Heart right ventricle (tissue), 16 donors: ENCODE results near the gene KCNJ6. TPM values are rescaled to one million over a fixed set of nuclear protein-coding genes. Genes with fewer than 3 reads are reported as not detected.

ENCODE experiments used
- ATAC-seq, 8 donors: fragments of 200-7000 bp; cut with Tn5 transposase; one replicate each; pipeline ENCODE4 v1.9.1; 2020; ENCODE audit warnings: mild to moderate bottlenecking in 8 of 8, moderate library complexity in 8 of 8, moderate number of reproducible peaks in 1 of 8
- DNase-seq, 2 donors: peaks; one replicate each; pipeline ENCODE4 v3.0.0-alpha.2; 2020
- H3K27ac ChIP-seq, 10 donors: fragments of 200-600 bp; sonication (generic) in 2 of 10; one replicate each; pipeline versions ENCODE4 v1.5.0 to v1.8.0; 2020 to 2022; ENCODE audit warnings: mild to moderate bottlenecking in 3 of 10
- H3K27me3 ChIP-seq, 7 donors: fragments of 200-600 bp; one replicate each; pipeline ENCODE4 v1.8.0; 2021 to 2022; ENCODE audit warnings: mild to moderate bottlenecking in 2 of 7
- H3K36me3 ChIP-seq, 9 donors: fragments of 200-600 bp; sonication (generic) in 1 of 9; one replicate each; pipeline versions ENCODE4 v1.5.0 to v1.8.0; 2020 to 2022; ENCODE audit warnings: mild to moderate bottlenecking in 2 of 9
- H3K4me1 ChIP-seq, 9 donors: fragments of 200-600 bp; sonication (generic) in 1 of 9; one replicate each; pipeline versions ENCODE4 v1.5.0 to v1.8.0; 2020 to 2022; ENCODE audit warnings: mild to moderate bottlenecking in 4 of 9
- H3K4me3 ChIP-seq, 10 donors: fragments of 200-600 bp; sonication (generic) in 2 of 10; one replicate each; pipeline versions ENCODE4 v1.5.0 to v1.8.0; 2020 to 2022; ENCODE audit warnings: mild to moderate bottlenecking in 7 of 10, moderate library complexity in 2 of 10
- H3K9me3 ChIP-seq, 11 donors: fragments of 200-600 bp in 10 of 11; sonication (generic) in 2 of 11; one replicate each; pipeline versions ENCODE4 v1.5.0 to v1.8.0; 2013 to 2022; ENCODE audit warnings: mild to moderate bottlenecking in 2 of 11, control low read depth in 1 of 11, moderate library complexity in 1 of 11
- WGBS, 2 donors: extraction: QIAGEN DNeasy Blood & Tissue Kit; methylation state at CpG; one replicate each; pipeline ENCODE4 v1.1.7; 2013; ENCODE audit warnings: inconsistent platforms in 1 of 2; 5-methylcytosine and 5-hydroxymethylcytosine counted together
- intact Hi-C, 10 donors: fragments of 100-400 bp; cut with DNase I; formaldehyde crosslinking; loops; one replicate each; pipeline versions ENCODE4 v1.11.1 to v1.14.2; 2022
- polyA plus RNA-seq, 2 donors: library from polyadenylated mRNA; stranded (reverse); fragments of 200-250 nt; gene quantifications; one replicate each; pipeline ENCODE4 v1.2.3, GENCODE V29; 2013
- total RNA-seq, 10 donors: library from RNA; stranded (reverse); fragmentation: NEBNext Ultra II Directional in 3 of 10; extraction: Animal tissue kit (Norgen Biotek cat#: 25700) in 3 of 10; gene quantifications; one replicate each; pipeline versions ENCODE4 v1.2.1 to v1.2.4, GENCODE V29; 2021 to 2023
- TF ChIP-seq, protein P1 (sequence below), 9 donors: fragments of 200-600 bp; sonication (generic) in 2 of 9; IDR thresholded peaks; one replicate each; pipeline versions ENCODE4 v1.5.0 to v1.8.0; 2021 to 2022; ENCODE audit warnings: antibody characterized with exemption in 9 of 9, mild to moderate bottlenecking in 5 of 9, moderate library complexity in 1 of 9
- donor health status: Arrhythmogenic right ventricular cardiomyopathy.
- donor health status: ischemic (EF 13 %, LVEDD 7.1; RV severe dilation, severe dysfunction).
- donor health status: healthy with polysubstance abuse.
- donor health status: DM: no; HTN: yes; CAD: no.
- donor health status: DM: no; HTN: no; CAD: no.
- donor health status: ischemic (EF 25% LVEDD 6.9; RV normal size, moderate dysfunction).
- donor health status: ischemic (EF 25% LVEDD 5.7; RV mildly dilated, moderate dysfunction).
- donor health status: healthy.
- donor health status: DM: yes; HTN: yes; CAD: no.
- donor health status: Ischemic cardiomyopathy.
- donor health status: ischemic (EF 35%, LVEDD 5.7; RV mildly dilated, moderate dysfunction).
- donor health status: nonischemic (EF 11% LVEDD 7.7; RV severe dilation, severe dysfunction).
- donor health status: DM: yes; HTN: yes; CAD: no.
- donor health status: PGD.
- donor health status: ischemic (EF 29% LVEDD 5.4; RV normal size, mild dysfunction).
- donor health status: nonischemic (EF 23%, LVEDD 6.1; RV moderate dilation, normal function).

The KCNJ6 gene
- total and polyA plus RNA-seq, 12 donors = not detected

DNA sequence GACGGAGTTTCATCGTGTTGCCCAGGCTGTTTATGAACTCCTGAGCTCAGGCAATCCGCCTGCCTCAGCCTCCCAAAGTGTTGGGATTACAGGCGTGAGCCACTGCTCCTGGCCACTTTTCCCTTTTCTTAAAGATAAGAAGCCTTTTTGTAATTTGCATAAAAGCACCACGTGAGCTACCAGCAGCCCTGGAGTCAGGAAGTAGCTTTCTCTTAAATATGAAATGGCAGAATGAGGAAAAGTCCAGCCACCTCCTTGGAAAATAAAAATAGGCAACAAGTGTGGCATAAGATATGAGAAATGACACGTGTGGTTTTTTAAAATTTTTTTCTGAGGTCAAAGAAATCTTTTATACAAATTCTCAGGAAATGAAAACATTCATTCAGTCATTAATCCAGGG, 289.9 kb downstream of the KCNJ6 start:
- H3K27ac ChIP-seq = no peak overlapping the region
- H3K4me3 ChIP-seq = no peak overlapping the region
- TF ChIP-seq, protein P1, sequence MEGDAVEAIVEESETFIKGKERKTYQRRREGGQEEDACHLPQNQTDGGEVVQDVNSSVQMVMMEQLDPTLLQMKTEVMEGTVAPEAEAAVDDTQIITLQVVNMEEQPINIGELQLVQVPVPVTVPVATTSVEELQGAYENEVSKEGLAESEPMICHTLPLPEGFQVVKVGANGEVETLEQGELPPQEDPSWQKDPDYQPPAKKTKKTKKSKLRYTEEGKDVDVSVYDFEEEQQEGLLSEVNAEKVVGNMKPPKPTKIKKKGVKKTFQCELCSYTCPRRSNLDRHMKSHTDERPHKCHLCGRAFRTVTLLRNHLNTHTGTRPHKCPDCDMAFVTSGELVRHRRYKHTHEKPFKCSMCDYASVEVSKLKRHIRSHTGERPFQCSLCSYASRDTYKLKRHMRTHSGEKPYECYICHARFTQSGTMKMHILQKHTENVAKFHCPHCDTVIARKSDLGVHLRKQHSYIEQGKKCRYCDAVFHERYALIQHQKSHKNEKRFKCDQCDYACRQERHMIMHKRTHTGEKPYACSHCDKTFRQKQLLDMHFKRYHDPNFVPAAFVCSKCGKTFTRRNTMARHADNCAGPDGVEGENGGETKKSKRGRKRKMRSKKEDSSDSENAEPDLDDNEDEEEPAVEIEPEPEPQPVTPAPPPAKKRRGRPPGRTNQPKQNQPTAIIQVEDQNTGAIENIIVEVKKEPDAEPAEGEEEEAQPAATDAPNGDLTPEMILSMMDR (IDR thresholded peaks at IDR 0.05) = no peak
- H3K4me1 ChIP-seq = peaks cover 0 to 30% (median 23%) of the 10 kb centered on the region in 9 donors
- no peaks in the 10 kb centered on the region for H3K9me3 ChIP-seq
- no peak for ATAC-seq
- 80 to 81% methylated on average over 6 of the region's 6 CpGs for WGBS, 2 donors
- intact Hi-C loops = no loop called here
- DNase-seq = no peak
- no peaks in the 10 kb centered on the region for H3K36me3 ChIP-seq
- no peaks in the 10 kb centered on the region for H3K27me3 ChIP-seq

DNA sequence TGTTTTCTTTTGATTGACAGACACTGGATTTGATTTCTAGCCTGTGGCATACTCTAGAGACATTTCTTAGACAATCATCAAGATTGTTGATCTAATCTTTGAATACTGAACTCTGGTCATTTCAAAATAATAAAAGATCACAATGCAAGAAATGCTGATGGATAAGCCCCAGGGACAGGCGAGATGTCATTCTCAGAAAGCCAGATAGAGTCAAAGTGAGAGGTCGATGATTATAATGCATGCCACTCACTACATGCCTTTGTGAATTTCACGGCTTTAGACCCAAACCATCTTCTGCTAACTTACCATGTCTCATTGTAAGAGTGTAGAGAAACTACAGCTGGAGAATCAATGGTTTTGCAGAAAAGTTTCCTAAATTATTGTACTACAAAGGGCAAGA, 292.6 kb downstream of the KCNJ6 start:
- H3K27ac ChIP-seq = peak overlapping the region in 3 of 10 donors; percentile 41 to 56 (median 48)
- no peaks in the 10 kb centered on the region for H3K36me3 ChIP-seq
- peaks cover 0 to 44% (median 33%) of the 10 kb centered on the region in 9 donors for H3K4me1 ChIP-seq
- intact Hi-C loops = no loop called here
- ATAC-seq (no peak), DNase-seq (no peak)
- TF ChIP-seq, protein P1 (IDR thresholded peaks at IDR 0.05) = no peak
- no peaks in the 10 kb centered on the region for H3K27me3 ChIP-seq
- no peaks in the 10 kb centered on the region for H3K9me3 ChIP-seq
- 66 to 75% methylated on average over 3 of the region's 3 CpGs for WGBS, 2 donors
- no peak overlapping the region for H3K4me3 ChIP-seq

- 26 to 32% methylated on average over 3 of the region's 3 CpGs for WGBS, 2 donors
- intact Hi-C loops = no loop called here
- no peak for DNase-seq
- H3K27ac ChIP-seq = peak overlapping the region in 6 of 10 donors; percentile 1 to 56 (median 44)
- H3K9me3 ChIP-seq = no peaks in the 10 kb centered on the region
- H3K4me1 ChIP-seq = peaks cover 0 to 44% (median 33%) of the 10 kb centered on the region in 9 donors
- TF ChIP-seq, protein P1 (IDR thresholded peaks at IDR 0.05) = no peak
- ATAC-seq = peak in 6 of 8 donors; percentile 38 to 66 (median 50)
- H3K27me3 ChIP-seq = no peaks in the 10 kb centered on the region
- H3K36me3 ChIP-seq = no peaks in the 10 kb centered on the region
- H3K4me3 ChIP-seq = no peak overlapping the region
Measured at GRCh38 chr21:37623183-37623582, 293.1 kb downstream of the KCNJ6 start.

GRCh38 chr21:37622755-37623154, 293.5 kb downstream of the KCNJ6 start:
- Histone ChIP-seq H3K4me1 (peaks cover 0 to 44% (median 33%) of the 10 kb centered on the region in 9 donors), H3K27ac (peak overlapping the region in 5 of 10 donors; percentile 1 to 56 (median 48)), H3K4me3 (no peak overlapping the region), H3K9me3 (no peaks in the 10 kb centered on the region), H3K36me3 (no peaks in the 10 kb centered on the region), H3K27me3 (no peaks in the 10 kb centered on the region)
- DNase-seq (no peak), ATAC-seq (peak in 5 of 8 donors; percentile 25 to 61 (median 51))
- TF ChIP-seq, protein P1 (IDR thresholded peaks at IDR 0.05) = no peak
- intact Hi-C loops = no loop called here
- 67 to 82% methylated on average over 8 of the region's 8 CpGs for WGBS, 2 donors
